GOT3 (cell line): ENCODE data around the gene LSM3.
A peak's percentile ranks its signal among the peaks of the same experiment; 100 is the strongest.

Source experiments
- DNase-seq: peaks from one replicate; lab custom pipeline; 2025; ENCODE audit warnings: mixed read lengths; lab: John Stamatoyannopoulos, UW

LSM3 gene

GRCh38 chr3:14200276-14200675 lies 21.7 kb downstream of the LSM3 start:
- DNase-seq, result no peak

GRCh38 chr3:14200841-14201240 lies 22.2 kb downstream of the LSM3 start:
- no peak for DNase-seq

DNA sequence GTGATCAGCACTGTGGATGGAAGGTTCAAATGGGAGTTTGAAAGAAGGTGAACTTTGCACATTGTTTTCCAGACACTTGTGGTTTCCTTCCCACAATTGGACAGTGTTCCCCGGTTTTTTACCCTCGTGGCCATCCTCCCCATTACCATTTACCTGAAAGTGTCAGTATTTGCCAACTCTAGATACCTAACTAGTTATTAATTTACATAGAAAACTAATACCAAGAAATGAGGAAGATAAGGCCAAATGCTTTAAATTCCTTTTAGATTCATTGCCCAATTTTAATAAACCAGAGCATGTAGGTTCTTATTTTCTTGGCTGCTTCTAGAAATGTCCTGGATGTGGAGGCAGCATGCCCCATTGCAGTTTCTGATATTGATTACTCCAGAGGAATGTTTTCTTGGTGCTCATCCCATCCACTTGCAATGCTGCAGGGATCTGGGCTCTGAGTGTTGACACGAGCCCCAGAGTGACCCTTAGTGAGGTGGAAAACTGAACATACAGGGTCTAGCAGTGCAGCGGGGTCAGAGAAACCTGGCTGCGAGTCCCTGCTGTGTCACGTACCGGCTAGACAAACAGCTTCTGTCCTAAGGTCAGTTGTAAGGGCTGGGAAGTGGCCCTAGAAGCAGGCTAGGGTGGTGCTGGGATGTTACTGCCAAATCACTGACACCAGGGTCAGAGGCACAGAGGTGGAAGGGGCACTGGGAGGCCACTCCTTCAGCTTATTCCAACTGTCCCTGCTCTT lies 23.5 kb downstream of the LSM3 start:
- no peak for DNase-seq

- no peak for DNase-seq
Observed at GRCh38 chr3:14202874-14203520, 24.4 kb downstream of the LSM3 start.

- DNase-seq, result no peak
Observed at GRCh38 chr3:14203521-14204079, 25.0 kb downstream of the LSM3 start.

- no peak for DNase-seq
Observed at GRCh38 chr3:14204515-14205284, 26.1 kb downstream of the LSM3 start.

- DNase-seq, result no peak
Observed at GRCh38 chr3:14206548-14207177, 28.0 kb downstream of the LSM3 start.

DNA sequence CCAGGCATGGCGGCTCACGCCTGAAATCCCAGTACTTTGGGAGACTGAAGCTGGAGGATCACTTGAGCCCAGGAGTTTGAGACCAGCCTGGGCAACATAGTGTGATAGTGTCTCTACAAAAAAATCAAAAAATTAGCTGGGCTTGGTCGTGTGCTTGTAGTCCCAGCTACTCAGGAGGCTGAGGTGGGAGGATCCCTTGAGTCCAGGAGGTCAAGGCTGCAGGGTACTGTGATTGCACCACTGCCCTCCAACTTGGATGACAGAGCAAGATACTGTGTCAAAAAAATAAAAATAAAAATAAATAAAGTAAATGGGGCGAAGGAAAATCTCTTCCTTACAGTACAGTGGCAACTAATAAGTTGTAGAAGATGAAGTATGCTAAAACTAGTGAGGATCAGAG lies 29.6 kb downstream of the LSM3 start:
- DNase-seq, result no peak

DNA sequence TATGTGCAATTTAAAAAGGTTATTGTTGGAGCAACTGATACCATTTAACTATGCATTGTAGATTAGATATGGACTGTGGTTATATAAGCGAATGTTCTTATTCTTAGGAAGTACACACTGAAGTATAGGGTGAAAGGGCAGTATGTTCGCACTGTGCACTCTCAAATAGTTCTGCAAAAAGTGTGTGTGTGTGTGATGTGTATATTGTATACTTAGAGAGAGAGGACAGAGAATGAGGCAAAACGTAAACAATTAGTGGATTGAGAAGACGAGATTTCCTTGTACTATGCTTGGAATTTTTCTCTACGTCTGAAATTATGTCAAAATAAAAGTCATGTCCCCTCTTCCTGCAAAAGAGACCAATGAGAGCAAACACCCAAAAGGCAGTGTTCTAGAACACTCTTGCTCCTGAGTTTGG lies 30.4 kb downstream of the LSM3 start:
- no peak for DNase-seq

DNA sequence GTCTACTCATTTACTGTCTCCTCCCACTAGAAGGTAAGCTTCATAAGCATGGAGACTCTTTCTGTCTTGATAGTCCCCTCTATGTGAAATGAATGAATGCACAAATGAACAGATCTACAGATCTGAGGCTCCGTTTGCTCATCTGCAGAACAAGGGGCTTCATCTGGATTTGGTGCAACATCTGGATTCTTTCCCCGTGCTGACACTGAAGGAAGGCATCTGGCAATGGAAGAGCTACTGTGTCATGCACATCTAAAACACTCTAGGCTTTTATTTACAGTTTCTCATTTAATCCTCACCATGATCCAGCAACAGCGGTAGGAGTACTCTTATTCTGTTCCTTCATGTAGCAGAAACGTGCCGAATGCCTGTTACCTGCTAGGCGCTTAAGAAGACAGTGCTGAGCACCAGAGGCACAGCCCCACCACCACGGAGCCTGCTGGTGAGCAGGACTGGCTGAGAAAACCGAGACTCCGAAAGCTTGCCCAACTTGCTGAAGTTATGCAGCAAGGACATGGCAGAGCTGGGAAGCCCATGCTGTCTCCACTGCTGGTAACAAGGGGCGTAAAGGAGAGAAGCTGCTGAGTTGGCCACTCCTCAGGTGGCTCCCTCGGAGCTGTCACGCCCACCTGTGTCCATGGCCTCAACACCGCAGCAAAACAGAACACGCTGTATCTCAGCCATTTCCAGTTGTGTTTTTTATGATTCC lies 31.1 kb downstream of the LSM3 start:
- no peak for DNase-seq

DNA sequence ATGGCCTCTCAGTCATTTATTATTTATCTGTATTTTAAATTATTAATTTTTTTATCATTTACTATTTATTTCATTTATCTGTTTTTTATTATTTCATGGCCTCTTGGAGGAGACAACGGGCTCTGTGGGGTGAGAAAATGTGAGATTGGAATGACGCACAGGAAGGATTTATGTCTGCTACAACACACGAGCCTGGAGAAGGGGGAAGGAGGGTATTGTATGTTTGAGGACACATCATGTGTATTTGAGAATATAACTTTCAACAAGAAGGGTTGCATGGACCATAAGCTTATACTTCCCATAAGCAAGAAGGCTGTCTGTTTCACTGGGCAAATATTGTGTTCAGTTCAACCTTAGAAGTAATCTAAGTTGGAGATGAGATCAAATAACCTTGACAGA lies 31.7 kb downstream of the LSM3 start:
- no peak for DNase-seq

- no peak for DNase-seq
Observed at GRCh38 chr3:14210843-14211594, 32.4 kb downstream of the LSM3 start.

DNA sequence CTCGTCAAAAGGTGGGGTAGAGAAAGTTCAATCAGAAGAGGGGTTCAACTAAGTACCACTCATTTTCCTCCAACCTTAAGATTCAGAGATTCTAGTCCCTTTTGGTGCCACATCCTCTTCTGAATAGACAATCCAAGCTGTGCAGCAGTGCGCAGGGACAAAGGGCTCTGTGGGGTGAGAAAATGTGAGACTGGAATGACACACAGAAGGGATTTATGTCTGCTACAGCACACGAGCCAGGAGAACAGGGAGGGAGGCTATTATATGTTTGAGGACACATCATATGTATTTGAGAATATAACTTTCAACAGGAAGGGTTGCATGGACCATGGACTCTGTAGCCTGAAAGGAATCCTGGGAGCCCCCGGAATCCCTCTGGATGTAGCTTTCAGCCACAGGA lies 33.0 kb downstream of the LSM3 start:
- no peak for DNase-seq

DNA sequence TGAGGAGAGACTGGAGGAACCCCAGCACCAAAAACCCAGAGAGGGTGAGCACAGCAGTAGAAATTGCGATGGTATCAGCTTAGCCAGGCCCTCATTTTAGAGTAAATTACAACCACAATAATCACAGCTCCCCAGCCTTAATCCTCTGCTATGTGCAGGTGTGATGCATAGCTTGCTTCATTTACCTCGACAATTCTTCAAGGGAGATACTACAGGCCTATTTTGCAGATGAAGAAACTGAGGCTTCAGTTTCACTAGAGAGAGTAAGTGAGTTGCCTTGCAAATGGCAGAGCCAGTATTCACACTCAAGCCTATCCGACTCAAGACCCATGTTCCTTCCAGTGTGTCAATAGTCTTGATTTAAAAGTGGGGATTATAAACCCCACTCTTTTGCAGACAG lies 33.4 kb downstream of the LSM3 start:
- DNase-seq, result no peak

GRCh38 chr3:14213066-14213774 lies 34.6 kb downstream of the LSM3 start:
- no peak for DNase-seq

DNA sequence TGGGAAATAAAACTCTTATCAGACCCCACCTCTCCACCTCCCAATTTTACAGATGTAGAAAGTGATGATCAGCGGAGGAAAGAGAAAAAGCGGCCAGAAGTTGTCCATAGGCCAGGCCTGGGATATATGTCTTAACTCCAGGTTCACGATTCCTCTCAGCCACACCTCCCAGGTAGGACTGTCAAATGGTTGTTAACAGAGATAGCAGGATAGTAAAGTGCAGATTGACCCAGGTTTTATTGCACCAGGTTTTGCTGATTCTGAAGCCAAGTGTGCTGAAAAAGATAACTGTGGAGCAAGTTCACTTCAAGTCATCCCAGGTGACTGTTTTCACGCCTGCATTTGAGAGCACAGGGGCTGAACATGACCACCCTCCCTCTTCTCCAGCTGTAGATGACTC lies 36.1 kb downstream of the LSM3 start:
- no peak for DNase-seq

DNA sequence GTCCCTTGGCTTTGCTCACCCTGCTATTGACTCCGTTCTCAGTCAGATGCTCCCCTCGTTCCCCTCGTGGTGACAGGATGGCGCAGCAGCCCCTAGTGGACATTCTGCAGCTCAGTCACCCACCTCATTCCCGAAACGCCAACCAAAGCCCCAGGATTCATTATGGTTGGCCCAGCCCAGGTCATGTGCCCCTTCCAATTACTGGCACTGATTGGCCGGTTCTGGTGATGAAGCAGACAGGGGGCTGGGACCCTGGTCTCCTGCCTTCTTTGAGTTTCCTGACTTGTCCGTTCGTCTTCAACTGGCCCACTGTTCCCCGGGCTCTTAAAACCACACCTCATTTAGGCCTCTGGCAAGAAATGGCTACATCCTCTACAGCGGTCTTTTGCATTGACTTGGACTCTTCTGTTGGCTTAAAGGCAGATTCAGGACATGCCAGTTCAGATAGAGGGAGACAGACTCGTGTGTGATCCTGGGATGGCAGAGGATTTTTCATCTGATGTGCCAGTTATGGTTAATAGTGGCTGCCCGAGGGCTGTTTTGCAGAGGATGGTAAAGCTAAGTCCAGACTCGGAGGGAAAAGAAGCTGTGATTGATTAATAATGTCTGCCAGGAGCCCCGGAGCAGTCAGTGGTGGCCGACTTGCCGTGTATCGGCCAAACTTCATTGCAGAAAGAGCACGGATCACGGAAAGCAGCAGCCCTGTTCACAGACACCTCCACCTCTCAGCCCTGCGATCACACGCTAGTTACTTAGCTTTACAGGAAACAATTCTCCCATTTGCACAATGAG lies 37.8 kb downstream of the LSM3 start:
- DNase-seq, result peak; percentile 21

- DNase-seq, result no peak
Observed at GRCh38 chr3:14218355-14218754, 39.7 kb downstream of the LSM3 start.

DNA sequence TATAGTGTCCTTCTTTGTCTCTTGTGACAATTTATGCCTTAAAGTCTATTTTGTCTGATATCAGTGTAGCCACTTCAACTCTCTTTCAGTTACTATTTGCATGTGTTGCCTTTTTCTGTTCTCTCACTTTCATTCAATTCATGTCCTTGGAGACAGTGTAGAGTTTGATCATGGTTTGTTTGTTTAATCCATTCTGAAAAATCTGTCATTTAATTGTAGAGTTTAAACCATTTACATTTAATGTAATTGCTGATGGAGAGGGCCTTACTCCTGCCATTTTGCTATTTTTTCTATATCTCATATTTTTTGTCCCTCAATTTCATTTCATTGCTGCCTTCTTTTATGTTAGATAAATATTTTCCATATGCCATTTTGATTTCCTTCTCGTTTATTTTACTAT lies 42.3 kb downstream of the LSM3 start:
- no peak for DNase-seq
